HG02759 (cell line): ENCODE measurements around the gene LRRC8D.
A peak's percentile ranks its signal among the peaks of the same experiment; 100 is the strongest.

ENCODE experiments used
- ATAC-seq: cut with Tn5 transposase; IDR thresholded peaks from one replicate; pipeline ENCODE4 v1.9.1; 2021; ENCODE audit warnings: mild to moderate bottlenecking, moderate library complexity; ENCODE audit not compliant: unreplicated experiment

The LRRC8D gene

DNA sequence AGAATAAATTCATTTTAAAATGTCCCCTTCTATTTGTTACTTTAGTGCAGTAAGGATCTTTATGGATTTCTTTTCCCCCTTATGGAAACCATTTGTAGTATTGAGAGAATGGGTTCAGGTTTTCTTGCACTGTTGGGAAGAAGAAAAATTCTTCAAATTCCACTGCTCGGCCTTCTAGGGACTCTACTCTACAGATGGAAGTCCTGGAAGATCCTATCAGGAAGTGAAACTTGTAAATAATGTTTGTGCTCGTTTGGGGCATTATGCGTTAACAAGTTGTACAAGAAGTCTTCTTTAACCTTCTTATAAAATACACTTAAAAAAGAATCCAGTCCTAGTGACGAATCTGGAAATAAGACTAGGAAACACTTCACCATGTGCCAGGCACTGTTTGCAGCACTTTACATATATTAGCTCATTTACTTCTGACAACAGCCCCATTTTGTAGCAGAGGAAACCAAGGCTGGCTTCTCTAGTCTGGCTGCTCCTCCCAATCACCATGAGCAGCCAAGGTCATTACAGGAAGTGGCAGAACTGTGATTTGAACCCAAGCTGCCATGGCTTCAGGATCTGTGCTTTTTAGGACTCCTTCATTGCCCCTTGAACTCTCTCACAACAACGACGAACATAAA lies 11.8 kb downstream of the LRRC8D start:
- no peak for ATAC-seq

- no peak for ATAC-seq
These were observed 12.6 kb downstream of the LRRC8D start for GRCh38 chr1:89833183-89834082.

DNA sequence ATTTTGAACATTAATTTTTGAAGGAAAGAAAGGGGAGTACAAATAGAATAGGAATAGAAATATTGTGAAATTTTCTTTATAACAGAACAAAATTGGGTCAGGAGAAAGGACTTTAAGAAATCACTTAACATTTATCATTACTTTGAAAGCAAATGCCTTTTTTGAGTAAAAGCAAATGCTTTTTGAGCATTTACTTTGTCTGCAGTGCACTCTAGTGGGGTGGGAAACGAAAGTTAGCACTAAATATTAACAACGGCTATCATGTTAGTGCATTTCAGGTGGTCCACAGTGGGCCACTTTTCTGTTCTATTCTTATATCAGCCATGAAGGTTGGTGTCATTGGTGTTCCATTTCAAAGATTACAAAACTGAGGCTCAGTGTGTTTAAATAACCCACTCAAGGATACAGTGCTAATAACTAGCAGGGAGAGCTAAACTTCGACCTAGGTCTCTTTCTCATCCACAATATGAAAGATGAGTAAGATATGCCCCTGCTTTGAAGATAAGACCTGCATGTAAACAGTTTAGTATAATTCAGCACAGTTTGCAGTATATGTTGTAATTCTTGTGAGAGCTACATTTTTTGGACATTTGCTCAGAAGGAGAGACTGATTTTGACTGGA lies 13.4 kb downstream of the LRRC8D start:
- no peak for ATAC-seq

- no peak for ATAC-seq
These were observed 15.6 kb downstream of the LRRC8D start for GRCh38 chr1:89836252-89837035.

GRCh38 chr1:89837036-89837481 lies 16.2 kb downstream of the LRRC8D start:
- ATAC-seq, result no peak

DNA sequence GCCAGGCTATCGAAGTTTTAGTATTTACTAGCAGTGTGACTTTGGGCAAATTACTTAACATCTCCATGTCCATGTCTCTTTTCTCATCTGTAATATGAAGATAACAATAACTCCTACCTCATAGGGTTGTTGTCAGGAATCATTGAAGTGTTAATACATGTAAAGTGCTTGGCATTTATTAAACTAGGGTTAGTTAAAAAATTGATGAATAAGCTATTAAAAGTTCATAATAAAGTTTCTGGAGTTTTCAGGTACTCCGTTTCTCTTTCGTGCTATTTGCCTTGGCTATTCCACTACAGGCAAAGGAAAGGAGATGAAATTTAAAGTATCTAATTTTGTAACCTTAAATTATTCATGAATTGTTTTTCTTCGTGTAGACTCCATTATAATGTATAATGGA lies 16.7 kb downstream of the LRRC8D start:
- ATAC-seq, result no peak

- no peak for ATAC-seq
These were observed 18.7 kb downstream of the LRRC8D start for GRCh38 chr1:89839516-89839915.

GRCh38 chr1:89841507-89841906 lies 20.7 kb downstream of the LRRC8D start:
- no peak for ATAC-seq

DNA sequence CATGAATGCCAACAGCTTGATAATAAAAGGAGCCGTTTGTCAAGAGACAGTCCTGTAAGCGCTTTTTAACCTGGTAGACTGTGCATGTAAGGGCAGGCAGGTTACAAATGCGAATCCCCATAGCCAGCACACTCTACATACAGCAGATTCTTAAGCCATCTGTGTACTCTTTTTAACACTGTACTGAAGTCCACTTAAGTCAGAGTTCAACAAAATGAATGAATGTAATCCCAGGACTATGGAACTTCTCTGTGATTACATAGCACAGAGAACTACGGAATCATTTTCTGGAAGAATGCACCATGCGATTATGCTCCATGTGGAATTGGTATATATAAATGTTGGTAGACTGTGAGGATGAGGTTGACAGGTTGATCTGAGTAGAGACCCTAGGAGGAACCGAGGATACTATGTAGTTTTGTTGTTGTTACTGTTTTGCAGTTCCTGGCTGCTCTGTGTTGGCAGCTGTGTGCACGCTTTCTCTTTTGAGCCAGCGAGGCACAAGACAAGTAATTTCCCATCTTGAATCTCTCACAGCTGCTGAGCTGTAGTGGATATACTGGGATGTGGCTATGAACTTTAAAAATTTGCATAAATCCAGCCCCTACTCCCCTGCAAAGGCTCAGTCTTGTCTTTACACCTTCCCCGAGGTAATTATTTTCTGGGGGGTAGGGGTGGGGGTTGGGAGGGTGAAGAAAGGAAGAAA lies 21.9 kb downstream of the LRRC8D start:
- peak; percentile 43 for ATAC-seq

DNA sequence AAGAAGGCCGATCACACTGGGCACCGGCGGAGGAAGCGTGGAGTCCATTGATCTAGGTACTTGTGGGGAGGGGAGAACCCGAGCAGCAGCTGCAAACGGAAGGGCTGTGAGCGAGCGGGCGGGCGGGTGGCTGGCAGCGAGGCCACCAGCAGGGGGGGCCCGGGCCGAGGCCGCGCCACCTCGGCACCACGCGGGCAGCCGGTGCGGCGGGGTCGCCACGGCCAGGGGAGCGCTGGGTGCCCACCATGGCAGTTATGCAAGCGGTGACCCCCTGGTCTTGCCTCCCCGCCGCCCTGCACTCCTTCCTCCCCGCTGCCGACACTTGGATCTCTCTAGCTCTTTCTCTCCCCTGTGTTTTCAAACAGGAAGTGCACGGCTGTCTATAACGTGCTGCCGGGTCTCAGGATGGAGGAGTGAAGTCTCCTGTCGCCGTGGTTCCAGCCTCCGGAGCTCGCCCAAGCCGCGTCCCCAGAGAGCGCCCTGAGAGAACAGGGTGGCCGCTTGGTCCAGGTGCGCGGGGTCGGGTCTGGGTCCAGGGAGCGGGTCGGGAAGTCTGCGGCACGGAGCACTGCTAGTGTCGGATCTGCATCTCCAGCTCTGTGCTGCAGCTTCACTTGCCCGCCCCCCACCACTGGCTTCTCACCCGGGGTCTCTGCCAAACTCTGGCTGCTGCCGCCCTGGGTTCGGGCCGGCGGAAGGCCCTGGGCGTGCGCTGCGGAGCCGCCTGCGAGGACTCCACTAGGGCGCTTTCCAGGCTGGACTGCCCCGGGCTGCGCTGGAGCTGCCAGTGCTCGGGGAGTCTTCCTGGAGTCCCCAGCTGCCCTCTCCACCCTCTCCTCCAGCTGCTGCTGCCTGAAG lies 22.7 kb downstream of the LRRC8D start:
- peak; percentile 93 for ATAC-seq

DNA sequence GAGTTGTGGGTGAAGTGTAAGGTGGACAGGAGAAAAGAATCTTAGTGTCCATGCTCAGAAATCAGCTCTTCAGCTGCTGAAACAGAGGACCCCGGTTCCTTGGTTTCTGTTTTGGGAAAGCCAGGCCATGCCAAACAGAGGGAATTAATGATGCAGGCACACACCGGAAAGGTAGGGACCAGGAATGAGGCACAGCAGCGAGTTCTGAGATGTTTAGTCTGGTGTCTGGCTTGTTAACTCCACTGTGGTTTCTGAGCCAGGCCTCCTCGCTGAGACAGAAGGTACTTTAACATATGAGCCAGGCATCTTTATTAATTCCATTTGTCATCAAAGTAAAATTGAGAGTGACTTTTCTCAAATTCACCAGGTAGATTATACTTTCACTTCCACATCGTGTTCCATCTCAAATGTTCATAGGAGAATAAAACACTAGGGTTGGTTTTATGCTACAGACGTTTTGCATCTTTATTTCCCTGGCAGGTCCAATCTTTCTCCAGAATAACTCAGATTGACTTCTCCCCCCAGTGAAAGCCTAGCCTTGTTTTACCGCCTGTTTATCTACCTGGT lies 23.5 kb downstream of the LRRC8D start:
- no peak for ATAC-seq

- ATAC-seq, result no peak
These were observed 24.0 kb downstream of the LRRC8D start for GRCh38 chr1:89844860-89845259.

DNA sequence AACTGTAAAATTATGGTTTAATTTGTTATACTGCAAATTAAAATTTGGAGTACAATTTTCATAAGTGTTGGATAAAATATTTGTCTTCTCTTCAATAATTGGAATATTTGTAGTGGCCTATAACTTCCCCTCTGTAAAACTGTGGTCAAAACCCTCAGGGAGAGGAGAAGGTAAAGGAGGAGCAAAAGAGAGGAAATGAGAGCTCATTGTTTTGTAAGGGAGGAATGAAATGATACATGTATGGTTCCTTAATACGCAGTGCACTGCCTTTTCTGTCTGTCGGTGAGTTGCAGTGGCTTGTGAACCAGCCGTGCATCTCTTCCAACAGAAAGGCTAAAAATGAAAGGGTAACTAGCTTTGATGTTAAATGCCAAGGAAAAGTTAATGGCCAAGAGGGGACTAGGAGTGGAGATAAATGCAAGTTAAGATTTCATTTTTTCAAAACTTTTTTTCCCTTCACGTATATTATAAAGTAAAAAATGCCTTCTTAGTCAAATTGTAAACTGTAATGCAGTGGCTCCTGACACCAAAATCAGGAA lies 26.4 kb downstream of the LRRC8D start:
- no peak for ATAC-seq

DNA sequence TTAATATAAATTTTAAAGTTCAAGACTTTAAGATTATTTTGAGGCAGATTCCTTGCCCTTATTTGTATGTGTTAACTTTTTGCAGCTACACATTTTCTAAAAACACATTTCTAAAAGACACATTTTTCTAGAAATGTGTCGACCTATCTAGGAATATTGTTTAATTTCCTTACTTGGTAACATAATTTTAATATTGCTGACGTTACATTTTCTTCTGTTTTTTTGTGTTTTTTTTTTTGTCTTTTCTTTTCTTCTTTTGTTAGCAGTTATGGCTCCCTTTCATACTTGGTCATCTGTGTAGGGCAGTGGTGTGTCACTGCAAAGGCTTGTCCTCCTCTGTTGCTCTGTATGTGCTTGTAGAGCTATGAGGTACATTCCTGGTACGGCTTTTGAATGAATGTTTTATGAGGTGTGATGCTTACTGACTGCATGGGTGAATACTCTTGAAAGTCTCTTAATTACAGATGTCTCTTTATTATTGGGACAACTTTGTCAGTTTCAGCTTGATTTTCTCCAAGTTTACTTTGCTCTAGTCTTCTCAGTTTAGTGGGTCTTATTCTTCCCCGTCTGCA lies 30.1 kb downstream of the LRRC8D start:
- no peak for ATAC-seq

DNA sequence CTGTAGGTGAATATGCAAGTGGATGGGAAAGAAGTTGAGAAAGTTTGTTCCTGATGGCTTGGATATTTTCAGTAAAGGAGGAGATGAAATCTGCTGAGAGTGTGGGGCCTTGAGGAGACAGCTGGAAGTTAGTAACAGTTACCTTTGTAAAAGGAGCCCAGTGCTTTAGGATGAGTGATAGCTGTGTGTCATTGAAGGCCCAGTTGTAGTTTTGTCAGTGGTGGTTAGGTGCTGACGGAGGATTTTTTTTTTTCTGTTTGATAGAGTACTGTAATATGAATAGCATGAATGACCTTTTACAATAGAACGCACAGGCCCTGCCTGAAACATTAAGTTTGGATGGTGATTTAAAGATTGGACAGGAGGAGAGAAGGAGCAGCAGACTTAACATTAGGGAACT lies 33.3 kb downstream of the LRRC8D start:
- ATAC-seq, result no peak

GRCh38 chr1:89855413-89856123 lies 34.7 kb downstream of the LRRC8D start:
- ATAC-seq, result peak; percentile 87

GRCh38 chr1:89863165-89863830 lies 42.5 kb downstream of the LRRC8D start:
- no peak for ATAC-seq
